ENCODE measurements around the gene TRIM75.
"Not testable (repeated sequence)": the region's sequence is repeated elsewhere in the genome, so short reads cannot be mapped to it uniquely, and the experiment has no call there.

The TRIM75 gene

GRCh38 chr4:165079476-165079875 is 25.8 kb downstream of the TRIM75 start:
- Mint-ChIP-seq H3K9me3 (no peaks in the 10 kb centered on the region), H3K27me3 (ENCODE audit: low read depth) (no peaks in the 10 kb centered on the region), H3K4me1 (peaks cover 8% of the 10 kb centered on the region), H3K4me3 (no peak overlapping the region), H3K36me3 (ENCODE audit: low read depth) (peaks cover 22% of the 10 kb centered on the region), H3K27ac (peak overlapping the region; percentile 15 to 65 (median 32))
- TF ChIP-seq CTCF (IDR thresholded peaks at IDR 0.05; ENCODE audit: unreplicated experiment in 3 of 3), result no peak

- H3K27me3 Mint-ChIP-seq (ENCODE audit: low read depth); H3K9me3 Mint-ChIP-seq; H3K4me1 Mint-ChIP-seq; H3K27ac Mint-ChIP-seq; H3K4me3 Mint-ChIP-seq: not testable (repeated sequence)
- peaks cover 35% of the 10 kb centered on the region for H3K36me3 Mint-ChIP-seq (ENCODE audit: low read depth)
These were observed 31.1 kb downstream of the TRIM75 start for GRCh38 chr4:165084787-165085186.

GRCh38 chr4:165085946-165086345 is 32.3 kb downstream of the TRIM75 start:
- H3K4me3 Mint-ChIP-seq, result no peak overlapping the region
- no peak for TF ChIP-seq CTCF (IDR thresholded peaks at IDR 0.05; ENCODE audit: unreplicated experiment in 3 of 3)
- peaks cover 35% of the 10 kb centered on the region for H3K36me3 Mint-ChIP-seq (ENCODE audit: low read depth)
- no peaks in the 10 kb centered on the region for H3K9me3 Mint-ChIP-seq
- no peaks in the 10 kb centered on the region for H3K27me3 Mint-ChIP-seq (ENCODE audit: low read depth)
- no peaks in the 10 kb centered on the region for H3K4me1 Mint-ChIP-seq
- no peak overlapping the region for H3K27ac Mint-ChIP-seq

- H3K27me3 Mint-ChIP-seq (ENCODE audit: low read depth), result no peaks in the 10 kb centered on the region
- peaks cover 42% of the 10 kb centered on the region for H3K36me3 Mint-ChIP-seq (ENCODE audit: low read depth)
- no peaks in the 10 kb centered on the region for H3K9me3 Mint-ChIP-seq
- no peak for TF ChIP-seq CTCF (IDR thresholded peaks at IDR 0.05; ENCODE audit: unreplicated experiment in 3 of 3)
- H3K4me1 Mint-ChIP-seq, result no peaks in the 10 kb centered on the region
- H3K27ac Mint-ChIP-seq, result no peak overlapping the region
- no peak overlapping the region for H3K4me3 Mint-ChIP-seq
These were observed 34.7 kb downstream of the TRIM75 start for GRCh38 chr4:165088366-165088765.

GRCh38 chr4:165092187-165092586 is 38.5 kb downstream of the TRIM75 start:
- H3K4me3 Mint-ChIP-seq; H3K4me1 Mint-ChIP-seq; H3K9me3 Mint-ChIP-seq; H3K27me3 Mint-ChIP-seq (ENCODE audit: low read depth); H3K27ac Mint-ChIP-seq: not testable (repeated sequence)
- H3K36me3 Mint-ChIP-seq (ENCODE audit: low read depth), result peaks cover 31% of the 10 kb centered on the region

- no peaks in the 10 kb centered on the region for H3K9me3 Mint-ChIP-seq
- no peak for TF ChIP-seq CTCF (IDR thresholded peaks at IDR 0.05; ENCODE audit: unreplicated experiment in 3 of 3)
These were observed 41.2 kb downstream of the TRIM75 start for GRCh38 chr4:165094873-165095272.

GRCh38 chr4:165095291-165095690 is 41.6 kb downstream of the TRIM75 start:
- no peak for TF ChIP-seq CTCF (IDR thresholded peaks at IDR 0.05; ENCODE audit: unreplicated experiment in 3 of 3)
- no peak overlapping the region for H3K27ac Mint-ChIP-seq
- H3K9me3 Mint-ChIP-seq, result no peaks in the 10 kb centered on the region
- H3K36me3 Mint-ChIP-seq (ENCODE audit: low read depth), result peaks cover 25% of the 10 kb centered on the region
- no peaks in the 10 kb centered on the region for H3K4me1 Mint-ChIP-seq
- no peaks in the 10 kb centered on the region for H3K27me3 Mint-ChIP-seq (ENCODE audit: low read depth)
- H3K4me3 Mint-ChIP-seq, result no peak overlapping the region

More at GRCh38 chr4:165094873-165095272, 41.2 kb downstream of the TRIM75 start:
- H3K27ac Mint-ChIP-seq, result no peak overlapping the region
- no peaks in the 10 kb centered on the region for H3K27me3 Mint-ChIP-seq (ENCODE audit: low read depth)
- H3K36me3 Mint-ChIP-seq (ENCODE audit: low read depth), result peaks cover 24% of the 10 kb centered on the region
- H3K4me1 Mint-ChIP-seq, result no peaks in the 10 kb centered on the region
- H3K4me3 Mint-ChIP-seq, result no peak overlapping the region

Measured in nephron (organoid).